ENCODE measurements around the gene FGD5. TPM values are rescaled to one million over a fixed set of nuclear protein-coding genes. Genes with fewer than 3 reads are reported as not detected.

The FGD5 gene
- total and polyA plus RNA-seq, 4 experiments from 2014 or later: 0.06 TPM; not detected in 3

DNA sequence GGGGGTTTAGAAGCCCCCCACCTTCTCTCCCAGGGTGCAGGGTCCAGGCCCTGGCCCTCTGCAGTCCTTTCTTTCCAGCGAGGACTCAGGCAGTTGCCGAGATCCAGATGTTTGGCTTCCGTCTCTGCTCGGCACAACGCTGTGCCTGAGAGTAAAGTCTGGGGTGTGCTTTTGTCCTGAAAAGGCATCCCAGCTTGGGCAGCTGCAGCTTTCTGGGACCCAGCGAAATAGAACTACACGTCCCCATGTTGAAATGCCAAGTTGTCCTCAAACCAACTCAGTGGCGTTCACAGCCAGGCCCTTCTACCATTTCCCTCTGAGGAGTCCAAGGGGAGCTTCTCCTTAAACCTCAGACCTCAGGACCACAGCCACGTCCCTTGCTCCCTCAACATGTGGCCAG lies 23.1 kb downstream of the FGD5 start:
- Histone ChIP-seq H3K27me3 (ENCODE audit: insufficient read depth, low read length) (no peaks in the 10 kb centered on the region), H3K27ac (ENCODE audit: low read depth, low read length) (no peak overlapping the region), H3K4me3 (ENCODE audit: low read length in 2 of 2) (no peak overlapping the region), H3K4me1 (ENCODE audit: insufficient read depth, low read length) (no peaks in the 10 kb centered on the region), H3K36me3 (ENCODE audit: insufficient read depth, low read length) (no peaks in the 10 kb centered on the region), H3K9me3 (ENCODE audit: control insufficient read depth in 1 of 2, low read length in 2 of 2) (no peaks in the 10 kb centered on the region)
- H3K27ac Mint-ChIP-seq: no peak overlapping the region
- peaks cover 0 to 5% of the 10 kb centered on the region in 2 donors for H3K27me3 Mint-ChIP-seq
- ChIA-PET POLR2A (ENCODE audit: partially characterized antibody) (no interaction called here), CTCF (ENCODE audit: partially characterized antibody) (no interaction called here)
- H3K4me3 Mint-ChIP-seq: no peak overlapping the region
- no peak for DNase-seq
- intact Hi-C loops (cut with micrococcal nuclease): no loop called here
- H3K4me1 Mint-ChIP-seq: peaks cover under 1 to 5% (median 2%) of the 10 kb centered on the region in 4 donors
- H3K9me3 Mint-ChIP-seq: no peaks in the 10 kb centered on the region
- H3K36me3 Mint-ChIP-seq: no peaks in the 10 kb centered on the region

GRCh38 chr3:14842277-14842676 lies 23.5 kb downstream of the FGD5 start:
- H3K27ac Mint-ChIP-seq: no peak overlapping the region
- no peaks in the 10 kb centered on the region for H3K36me3 Mint-ChIP-seq
- H3K4me1 ChIP-seq (ENCODE audit: insufficient read depth, low read length): no peaks in the 10 kb centered on the region
- no peaks in the 10 kb centered on the region for H3K36me3 ChIP-seq (ENCODE audit: insufficient read depth, low read length)
- H3K9me3 Mint-ChIP-seq: no peaks in the 10 kb centered on the region
- no peak overlapping the region for H3K4me3 ChIP-seq (ENCODE audit: low read length in 2 of 2)
- ChIA-PET POLR2A (ENCODE audit: partially characterized antibody) (no interaction called here), CTCF (ENCODE audit: partially characterized antibody) (no interaction called here)
- H3K4me1 Mint-ChIP-seq: peaks cover 2 to 7% (median 5%) of the 10 kb centered on the region in 4 donors
- no peaks in the 10 kb centered on the region for H3K27me3 ChIP-seq (ENCODE audit: insufficient read depth, low read length)
- peaks cover 0 to 5% of the 10 kb centered on the region in 2 donors for H3K27me3 Mint-ChIP-seq
- intact Hi-C loops (cut with micrococcal nuclease): no loop called here
- no peak overlapping the region for H3K27ac ChIP-seq (ENCODE audit: low read depth, low read length)
- no peak for DNase-seq
- no peaks in the 10 kb centered on the region for H3K9me3 ChIP-seq (ENCODE audit: control insufficient read depth in 1 of 2, low read length in 2 of 2)
- no peak overlapping the region for H3K4me3 Mint-ChIP-seq

- Mint-ChIP-seq H3K27me3 (peaks cover 0 to 5% of the 10 kb centered on the region in 2 donors), H3K9me3 (no peaks in the 10 kb centered on the region), H3K27ac (no peak overlapping the region), H3K4me3 (no peak overlapping the region), H3K36me3 (no peaks in the 10 kb centered on the region), H3K4me1 (peaks cover 7 to 18% (median 15%) of the 10 kb centered on the region in 4 donors)
- Histone ChIP-seq H3K4me3 (ENCODE audit: low read length in 2 of 2) (no peak overlapping the region), H3K27ac (ENCODE audit: low read depth, low read length) (no peak overlapping the region), H3K36me3 (ENCODE audit: insufficient read depth, low read length) (no peaks in the 10 kb centered on the region), H3K9me3 (ENCODE audit: control insufficient read depth in 1 of 2, low read length in 2 of 2) (no peaks in the 10 kb centered on the region), H3K4me1 (ENCODE audit: insufficient read depth, low read length) (peaks cover 9% of the 10 kb centered on the region), H3K27me3 (ENCODE audit: insufficient read depth, low read length) (no peaks in the 10 kb centered on the region)
- intact Hi-C loops (cut with micrococcal nuclease): no loop called here
- ChIA-PET POLR2A (ENCODE audit: partially characterized antibody) (no interaction called here), CTCF (ENCODE audit: partially characterized antibody) (no interaction called here)
- no peak for DNase-seq
Measured at GRCh38 chr3:14843321-14843720, 24.6 kb downstream of the FGD5 start.

GRCh38 chr3:14844386-14845170 lies 25.8 kb downstream of the FGD5 start:
- Histone ChIP-seq H3K9me3 (ENCODE audit: control insufficient read depth in 1 of 2, low read length in 2 of 2) (no peaks in the 10 kb centered on the region), H3K36me3 (ENCODE audit: insufficient read depth, low read length) (no peaks in the 10 kb centered on the region), H3K27ac (ENCODE audit: low read depth, low read length) (no peak overlapping the region), H3K27me3 (ENCODE audit: insufficient read depth, low read length) (no peaks in the 10 kb centered on the region), H3K4me1 (ENCODE audit: insufficient read depth, low read length) (peaks cover 14% of the 10 kb centered on the region), H3K4me3 (ENCODE audit: low read length in 2 of 2) (no peak overlapping the region)
- CTCF ChIA-PET (ENCODE audit: partially characterized antibody): no interaction called here
- POLR2A ChIA-PET (ENCODE audit: partially characterized antibody): no interaction called here
- no peaks in the 10 kb centered on the region for H3K9me3 Mint-ChIP-seq
- DNase-seq: no peak
- H3K4me1 Mint-ChIP-seq: peaks cover 7 to 28% (median 19%) of the 10 kb centered on the region in 4 donors
- H3K27me3 Mint-ChIP-seq: peaks cover 0 to 5% of the 10 kb centered on the region in 2 donors
- intact Hi-C loops (cut with micrococcal nuclease): no loop called here
- H3K27ac Mint-ChIP-seq: peak overlapping the region in 1 of 7 donors; percentile 29
- no peaks in the 10 kb centered on the region for H3K36me3 Mint-ChIP-seq
- no peak overlapping the region for H3K4me3 Mint-ChIP-seq

DNA sequence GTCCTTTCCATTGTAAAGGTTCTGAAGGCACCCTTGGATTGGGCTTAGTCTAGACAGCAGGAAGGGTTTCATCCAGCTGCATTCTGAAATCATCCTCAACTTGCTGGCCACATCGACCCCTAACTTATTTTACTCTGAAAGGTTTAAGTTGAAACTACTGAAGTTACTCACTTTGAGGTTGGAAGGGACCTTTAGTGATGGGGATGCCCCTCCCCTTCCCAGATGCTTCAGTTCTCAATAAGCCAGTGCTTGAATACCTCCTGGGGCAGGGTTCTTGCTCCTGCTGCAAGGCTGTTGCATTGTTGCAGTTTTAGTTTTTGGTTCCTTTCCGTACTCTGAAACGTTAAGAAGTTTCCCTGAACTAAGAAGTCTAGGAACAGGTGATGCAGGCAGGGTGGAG lies 26.4 kb downstream of the FGD5 start:
- CTCF ChIA-PET (ENCODE audit: partially characterized antibody): no interaction called here
- intact Hi-C loops (cut with micrococcal nuclease): no loop called here
- no peak overlapping the region for H3K4me3 Mint-ChIP-seq

GRCh38 chr3:14845826-14846225 lies 27.1 kb downstream of the FGD5 start:
- Mint-ChIP-seq H3K36me3 (no peaks in the 10 kb centered on the region), H3K4me1 (peaks cover 7 to 28% (median 20%) of the 10 kb centered on the region in 4 donors), H3K27me3 (peaks cover 0 to 9% of the 10 kb centered on the region in 2 donors), H3K9me3 (no peaks in the 10 kb centered on the region), H3K27ac (no peak overlapping the region), H3K4me3 (no peak overlapping the region)
- POLR2A ChIA-PET (ENCODE audit: partially characterized antibody): no interaction called here
- H3K27ac ChIP-seq (ENCODE audit: low read depth, low read length): no peak overlapping the region
- no peak for DNase-seq
- no peak overlapping the region for H3K4me3 ChIP-seq (ENCODE audit: low read length in 2 of 2)
- no peaks in the 10 kb centered on the region for H3K27me3 ChIP-seq (ENCODE audit: insufficient read depth, low read length)
- H3K36me3 ChIP-seq (ENCODE audit: insufficient read depth, low read length): no peaks in the 10 kb centered on the region
- CTCF ChIA-PET (ENCODE audit: partially characterized antibody): interaction anchor here (1.0 to 2.0 kb wide), 2 partner anchors 11 to 70 kb away, joined by 6 read pairs; no protein-coding TSS in a partner anchor
- no peaks in the 10 kb centered on the region for H3K9me3 ChIP-seq (ENCODE audit: control insufficient read depth in 1 of 2, low read length in 2 of 2)
- intact Hi-C loops (cut with micrococcal nuclease): no loop called here
- peaks cover 14% of the 10 kb centered on the region for H3K4me1 ChIP-seq (ENCODE audit: insufficient read depth, low read length)

More for the DNA sequence above, 26.4 kb downstream of the FGD5 start:
- H3K36me3 ChIP-seq (ENCODE audit: insufficient read depth, low read length): no peaks in the 10 kb centered on the region
- POLR2A ChIA-PET (ENCODE audit: partially characterized antibody): no interaction called here
- no peak for DNase-seq
- Mint-ChIP-seq H3K27me3 (peaks cover 0 to 6% of the 10 kb centered on the region in 2 donors), H3K27ac (peak overlapping the region in 1 of 7 donors; percentile 29), H3K9me3 (no peaks in the 10 kb centered on the region), H3K36me3 (no peaks in the 10 kb centered on the region), H3K4me1 (peaks cover 7 to 28% (median 20%) of the 10 kb centered on the region in 4 donors)
- H3K27me3 ChIP-seq (ENCODE audit: insufficient read depth, low read length): no peaks in the 10 kb centered on the region
- H3K4me1 ChIP-seq (ENCODE audit: insufficient read depth, low read length): peaks cover 14% of the 10 kb centered on the region
- no peaks in the 10 kb centered on the region for H3K9me3 ChIP-seq (ENCODE audit: control insufficient read depth in 1 of 2, low read length in 2 of 2)
- H3K4me3 ChIP-seq (ENCODE audit: low read length in 2 of 2): no peak overlapping the region
- no peak overlapping the region for H3K27ac ChIP-seq (ENCODE audit: low read depth, low read length)

DNA sequence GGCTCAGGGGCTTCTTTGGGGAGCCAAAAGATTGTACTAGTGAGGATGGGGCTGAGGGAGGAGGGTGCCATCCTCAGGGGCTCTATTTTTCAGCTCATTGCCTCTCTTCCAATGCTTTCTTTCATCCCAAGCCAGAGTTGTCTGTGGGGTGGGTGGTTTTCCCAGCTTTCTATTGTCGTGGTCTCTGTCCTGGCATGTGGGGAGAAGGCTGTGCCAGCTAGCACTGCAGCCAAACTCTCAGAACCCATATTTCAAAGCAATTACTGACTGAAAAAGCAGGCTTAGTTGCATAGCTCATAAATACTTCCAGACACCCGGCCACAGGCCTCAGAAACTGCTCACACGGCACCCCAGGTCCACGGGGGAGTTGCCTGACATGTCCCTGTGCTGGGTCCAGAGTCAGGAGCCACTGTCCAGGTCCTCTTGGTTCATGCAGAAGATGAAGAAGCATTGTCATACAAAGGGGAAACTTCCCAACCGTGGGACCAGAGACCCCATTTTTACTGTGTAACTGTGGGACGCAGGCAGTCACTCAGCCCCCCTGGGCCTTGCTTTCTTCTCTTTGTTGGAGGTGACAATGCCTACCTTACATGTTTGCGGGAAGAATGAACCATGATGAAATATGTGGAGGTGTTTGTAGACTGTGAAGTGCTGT lies 27.6 kb downstream of the FGD5 start:
- Histone ChIP-seq H3K27ac (ENCODE audit: low read depth, low read length) (no peak overlapping the region), H3K27me3 (ENCODE audit: insufficient read depth, low read length) (no peaks in the 10 kb centered on the region), H3K4me3 (ENCODE audit: low read length in 2 of 2) (no peak overlapping the region), H3K36me3 (ENCODE audit: insufficient read depth, low read length) (no peaks in the 10 kb centered on the region), H3K9me3 (ENCODE audit: control insufficient read depth in 1 of 2, low read length in 2 of 2) (no peaks in the 10 kb centered on the region), H3K4me1 (ENCODE audit: insufficient read depth, low read length) (peaks cover 14% of the 10 kb centered on the region)
- H3K27me3 Mint-ChIP-seq: peaks cover 0 to 8% of the 10 kb centered on the region in 2 donors
- intact Hi-C loops (cut with micrococcal nuclease): no loop called here
- no peak overlapping the region for H3K4me3 Mint-ChIP-seq
- CTCF ChIA-PET (ENCODE audit: partially characterized antibody): interaction anchor here (1.0 to 2.0 kb wide), 3 partner anchors 11 to 81 kb away, joined by 3 to 6 read pairs (median 6); no protein-coding TSS in a partner anchor
- H3K4me1 Mint-ChIP-seq: peaks cover 7 to 28% (median 20%) of the 10 kb centered on the region in 4 donors
- POLR2A ChIA-PET (ENCODE audit: partially characterized antibody): no interaction called here
- peak overlapping the region in 1 of 7 donors; percentile 14 for H3K27ac Mint-ChIP-seq
- no peak for DNase-seq
- no peaks in the 10 kb centered on the region for H3K36me3 Mint-ChIP-seq
- H3K9me3 Mint-ChIP-seq: no peaks in the 10 kb centered on the region
